SIG-M5 treated with dmso at 0.1 percent for 504 hours (cell line): ENCODE measurements around the gene LMAN2.
A peak's percentile ranks its signal among the peaks of the same experiment; 100 is the strongest.
"Not testable (repeated sequence)": the region's sequence is repeated elsewhere in the genome, so short reads cannot be mapped to it uniquely, and the experiment has no call there.

Experiments used
- DNase-seq: peaks from one replicate; lab custom pipeline; 2025; ENCODE audit not compliant: unreplicated experiment; lab: John Stamatoyannopoulos, UW

LMAN2 gene

GRCh38 chr5:177378884-177379883 is 27.7 kb upstream of the LMAN2 start:
- DNase-seq, result peak; percentile 35

- no peak for DNase-seq
Measured at GRCh38 chr5:177377851-177378776, 26.6 kb upstream of the LMAN2 start.

GRCh38 chr5:177376107-177376506 is 24.6 kb upstream of the LMAN2 start:
- DNase-seq, result no peak

- not testable (repeated sequence) for DNase-seq
Measured at GRCh38 chr5:177375516-177375915, 24.0 kb upstream of the LMAN2 start.

GRCh38 chr5:177374211-177374610 is 22.7 kb upstream of the LMAN2 start:
- DNase-seq, result no peak

- DNase-seq, result no peak
Measured at GRCh38 chr5:177373806-177374205, 22.3 kb upstream of the LMAN2 start.

- no peak for DNase-seq
Measured at GRCh38 chr5:177372910-177373309, 21.4 kb upstream of the LMAN2 start.

GRCh38 chr5:177372034-177372896 is 20.8 kb upstream of the LMAN2 start:
- DNase-seq, result peak; percentile 36

- DNase-seq, result no peak
Measured at GRCh38 chr5:177371120-177372033, 19.9 kb upstream of the LMAN2 start.

- peak; percentile 58 for DNase-seq
Measured at GRCh38 chr5:177370488-177371119, 19.1 kb upstream of the LMAN2 start.

GRCh38 chr5:177369645-177370440 is 18.4 kb upstream of the LMAN2 start:
- no peak for DNase-seq

GRCh38 chr5:177368869-177369644 is 17.6 kb upstream of the LMAN2 start:
- peak; percentile 43 for DNase-seq

GRCh38 chr5:177367981-177368868 is 16.8 kb upstream of the LMAN2 start:
- no peak for DNase-seq

- no peak for DNase-seq
Measured at GRCh38 chr5:177367323-177367848, 15.9 kb upstream of the LMAN2 start.

- no peak for DNase-seq
Measured at GRCh38 chr5:177366528-177367322, 15.3 kb upstream of the LMAN2 start.
